GM19099 (cell line): ENCODE measurements around the gene RAD23B.

Experiments used
- POLR2A ChIP-seq: IDR thresholded peaks from 3 replicates; pipeline ENCODE4 v1.6.1; 2011; ENCODE audit warnings: low read depth; ENCODE audit not compliant: insufficient read length; ENCODE audit errors: extremely low read depth

Gene RAD23B

DNA sequence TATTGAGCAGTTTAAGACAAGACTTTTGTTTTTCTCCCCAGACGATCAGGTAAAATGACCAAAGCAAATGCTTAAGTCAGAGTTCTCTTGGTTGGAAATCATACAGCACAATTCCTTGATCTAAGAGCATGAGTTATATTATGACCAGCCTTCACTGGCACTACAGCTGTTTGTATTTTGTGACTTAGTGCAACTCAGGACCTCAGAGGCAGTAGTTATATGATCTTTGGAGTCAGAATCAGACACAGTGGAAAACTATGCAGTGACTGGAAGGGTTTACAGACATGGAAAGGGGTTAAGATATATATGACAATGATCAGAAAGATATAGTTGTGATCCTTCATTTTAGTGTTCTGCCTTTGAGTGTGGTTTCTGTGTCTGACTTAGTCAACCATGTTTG lies 24.3 kb downstream of the RAD23B start:
- TF ChIP-seq POLR2A: no peak

DNA sequence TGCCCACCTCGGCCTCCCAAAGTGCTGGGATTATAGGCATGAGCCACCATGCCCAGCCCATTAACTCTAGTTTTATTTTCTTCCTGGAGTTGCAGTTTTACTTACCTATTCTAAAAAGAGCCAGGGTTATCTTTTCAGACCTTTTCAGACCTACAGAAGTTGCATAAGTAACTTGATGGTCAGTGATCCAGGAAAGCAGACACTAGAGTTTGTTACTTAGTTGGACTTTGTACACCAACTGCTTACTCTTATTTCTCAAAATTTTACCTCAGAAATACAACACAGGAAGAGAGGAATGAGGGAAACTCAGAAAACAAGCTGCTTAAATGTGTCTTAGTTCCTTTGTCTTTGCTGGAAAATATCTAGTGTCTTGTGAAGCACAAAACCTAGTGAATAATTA lies 25.4 kb downstream of the RAD23B start:
- TF ChIP-seq POLR2A: no peak

DNA sequence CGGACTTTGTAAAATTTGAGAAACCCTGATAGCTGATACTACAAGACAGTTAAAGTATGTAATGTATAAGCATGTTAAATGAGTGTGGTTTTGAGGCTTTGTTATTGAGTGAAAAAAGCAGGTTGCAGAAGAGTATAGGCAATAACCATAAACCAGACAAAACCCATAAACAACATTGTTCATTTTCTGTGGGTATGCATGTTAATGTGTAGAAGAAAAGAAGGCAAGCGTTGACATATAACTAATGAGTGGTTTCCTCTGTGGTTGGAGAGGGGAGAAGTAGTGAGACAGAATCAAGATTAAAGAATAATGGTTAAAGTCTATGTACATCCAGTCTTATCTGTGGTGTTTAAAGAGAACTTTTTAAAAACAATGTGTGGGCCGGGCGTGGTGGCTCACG lies 26.2 kb downstream of the RAD23B start:
- no peak for TF ChIP-seq POLR2A

DNA sequence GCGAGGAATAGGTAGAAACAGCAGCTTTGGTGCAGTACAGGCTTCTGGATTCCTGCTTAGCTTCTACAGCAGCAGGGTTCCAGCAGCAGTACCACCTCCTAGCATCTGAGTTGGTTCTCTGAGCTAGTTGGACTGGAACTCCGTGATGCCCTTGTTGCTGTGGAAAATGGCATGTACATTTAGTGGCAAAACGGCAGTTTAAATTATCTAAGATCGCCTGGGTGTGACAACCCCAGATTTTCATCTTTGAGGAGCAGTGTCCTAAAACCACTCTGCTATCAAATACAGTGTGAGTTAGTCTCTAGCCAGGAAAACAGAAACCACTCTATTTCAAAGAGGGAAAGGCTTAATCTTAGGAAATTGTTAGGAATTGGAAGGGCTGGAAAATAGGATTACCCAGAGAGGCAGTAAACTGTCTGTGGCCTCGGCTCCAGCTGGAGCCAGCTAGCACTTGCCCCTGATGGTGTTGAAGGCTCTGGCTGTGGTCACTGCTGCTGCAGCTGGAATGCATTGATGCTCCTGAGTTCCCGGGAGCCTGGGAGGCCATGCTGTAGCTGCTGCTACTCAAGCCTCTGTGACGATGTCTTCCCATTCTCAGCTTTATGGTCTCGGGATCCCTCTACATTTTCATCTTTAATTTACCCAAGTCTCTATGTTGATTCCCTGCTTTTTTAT lies 29.4 kb downstream of the RAD23B start:
- no peak for TF ChIP-seq POLR2A

DNA sequence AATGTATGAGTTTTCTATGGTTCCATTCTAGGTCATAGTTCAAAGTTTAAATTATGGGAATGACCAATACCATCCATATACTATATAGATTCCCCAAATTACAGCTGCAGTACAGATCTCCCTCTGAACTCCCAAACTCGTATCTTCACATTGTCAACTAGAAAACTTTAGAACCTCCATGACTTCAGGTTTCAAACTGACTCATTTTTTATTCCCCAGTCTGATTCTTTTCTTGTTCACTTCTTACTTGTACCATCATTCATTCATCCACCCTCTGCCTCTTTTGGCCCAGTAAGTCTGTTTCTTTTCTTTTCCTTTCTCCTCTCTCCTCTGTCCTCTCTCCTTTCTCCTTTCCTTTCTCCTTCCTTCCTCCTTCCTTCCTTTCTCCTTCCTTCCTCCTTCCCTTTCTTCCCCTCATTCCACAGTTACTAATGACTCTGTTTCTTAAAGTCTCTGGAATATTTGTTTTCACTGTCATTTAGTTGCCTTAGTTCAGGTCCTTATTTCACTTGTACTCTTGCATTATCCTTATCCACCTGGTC lies 30.5 kb downstream of the RAD23B start:
- no peak for TF ChIP-seq POLR2A

DNA sequence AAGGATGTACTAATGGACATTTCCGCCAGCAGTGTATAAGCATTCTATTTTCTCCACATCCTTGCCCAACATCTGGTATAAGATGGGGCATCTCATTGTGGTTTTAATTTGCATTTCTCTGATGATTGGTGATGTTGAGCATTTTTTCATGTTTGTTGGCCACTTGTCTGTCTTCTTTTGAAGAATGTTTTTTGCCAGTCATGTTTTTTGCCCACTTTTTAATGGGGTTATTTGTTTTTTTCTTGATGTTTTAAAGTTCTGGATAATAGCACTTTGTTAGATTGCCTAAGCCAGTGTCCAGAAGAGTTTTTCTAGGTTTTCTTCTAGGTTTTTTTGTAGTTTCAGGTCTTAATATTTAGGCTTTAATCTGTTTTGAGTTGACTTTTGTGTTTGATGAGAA lies 31.7 kb downstream of the RAD23B start:
- TF ChIP-seq POLR2A: no peak

DNA sequence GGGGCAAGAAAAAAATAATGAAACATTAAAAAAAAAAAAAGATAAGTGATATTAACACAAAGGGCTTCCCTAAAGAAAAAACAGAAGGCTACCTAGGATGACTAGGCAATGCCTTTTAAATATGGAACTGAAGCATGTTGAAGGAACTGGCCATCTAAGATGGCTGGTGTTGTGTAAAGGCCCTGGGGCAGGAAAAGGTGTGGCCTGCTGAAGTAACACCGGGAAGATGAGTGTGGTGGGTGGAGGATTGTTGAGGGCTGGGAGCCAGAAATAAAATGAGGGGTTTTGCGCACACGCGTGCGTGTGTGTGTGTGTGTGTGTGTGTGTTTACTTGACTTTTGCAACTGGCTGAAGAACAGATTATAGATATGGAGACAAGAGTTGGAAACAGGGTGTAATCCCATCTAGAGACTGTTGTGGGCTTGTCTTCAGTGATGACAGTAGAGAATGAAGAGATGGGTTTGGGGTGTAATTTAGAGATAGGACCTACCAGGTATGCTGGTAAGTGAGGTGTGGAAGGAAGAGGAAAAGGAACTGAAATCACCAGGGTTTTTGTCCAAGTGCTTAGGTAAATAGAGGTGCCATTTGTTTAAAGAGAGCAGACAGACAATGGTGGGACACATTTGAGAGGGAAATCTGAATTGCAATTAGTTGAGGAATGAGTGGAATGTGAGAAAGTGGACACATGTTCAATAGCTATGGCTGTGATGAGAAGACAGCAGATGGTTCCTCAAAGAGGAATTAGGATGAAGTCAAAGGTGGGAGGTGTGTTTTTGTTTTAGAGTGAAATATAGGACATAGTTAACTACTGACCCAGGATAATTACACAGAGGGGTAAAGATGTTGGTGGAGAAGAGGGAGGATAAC lies 33.9 kb downstream of the RAD23B start:
- no peak for TF ChIP-seq POLR2A

DNA sequence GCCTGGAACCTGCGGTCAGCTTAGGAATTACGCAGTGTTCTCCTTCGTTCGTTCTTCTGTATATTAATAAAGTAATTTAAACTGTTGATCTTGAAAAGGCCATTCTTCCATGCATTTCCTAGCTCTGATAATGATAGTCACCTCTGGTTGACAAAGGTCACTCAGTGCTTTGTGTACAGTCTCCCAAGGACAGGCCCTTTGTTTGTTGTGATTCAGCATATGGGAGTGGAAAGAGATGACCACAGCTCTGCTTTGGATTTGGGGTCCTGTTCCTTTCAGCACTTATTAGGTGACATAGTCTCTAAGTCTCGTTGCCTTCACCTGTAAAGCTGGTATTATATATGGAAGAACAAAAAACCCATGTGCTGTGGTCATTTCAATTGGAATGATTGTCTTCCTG lies 39.6 kb downstream of the RAD23B start:
- no peak for TF ChIP-seq POLR2A

DNA sequence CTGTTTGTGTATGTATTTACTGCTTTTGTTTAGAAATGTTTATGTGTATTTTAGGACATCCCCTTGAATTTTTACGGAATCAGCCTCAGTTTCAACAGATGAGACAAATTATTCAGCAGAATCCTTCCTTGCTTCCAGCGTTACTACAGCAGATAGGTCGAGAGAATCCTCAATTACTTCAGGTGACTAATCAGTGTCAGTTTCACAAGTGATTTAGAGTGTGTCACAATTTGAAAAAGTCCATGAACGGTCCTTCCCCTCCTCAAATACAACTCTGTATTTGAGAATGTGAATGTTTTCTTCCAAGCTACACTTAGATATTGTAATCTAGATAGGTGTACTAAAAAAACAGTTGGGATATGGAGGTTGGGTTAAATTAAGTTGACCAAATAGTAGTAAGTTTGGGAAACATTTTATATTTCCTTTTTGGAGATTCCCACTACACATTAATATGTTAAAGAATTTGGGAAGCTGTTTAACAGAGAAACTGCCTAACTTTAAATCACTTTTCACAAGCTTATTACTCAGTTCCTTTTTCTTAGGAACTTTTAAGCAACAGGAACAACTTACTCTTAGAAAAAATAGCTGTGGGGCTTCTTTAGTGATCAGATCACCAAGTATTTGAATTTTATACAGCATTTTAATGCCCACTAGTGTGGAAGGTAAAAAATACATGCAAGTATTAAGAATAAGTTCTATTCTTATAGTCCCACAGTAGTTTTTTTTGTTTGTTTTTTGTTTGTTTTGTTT lies 40.9 kb downstream of the RAD23B start:
- TF ChIP-seq POLR2A: no peak

DNA sequence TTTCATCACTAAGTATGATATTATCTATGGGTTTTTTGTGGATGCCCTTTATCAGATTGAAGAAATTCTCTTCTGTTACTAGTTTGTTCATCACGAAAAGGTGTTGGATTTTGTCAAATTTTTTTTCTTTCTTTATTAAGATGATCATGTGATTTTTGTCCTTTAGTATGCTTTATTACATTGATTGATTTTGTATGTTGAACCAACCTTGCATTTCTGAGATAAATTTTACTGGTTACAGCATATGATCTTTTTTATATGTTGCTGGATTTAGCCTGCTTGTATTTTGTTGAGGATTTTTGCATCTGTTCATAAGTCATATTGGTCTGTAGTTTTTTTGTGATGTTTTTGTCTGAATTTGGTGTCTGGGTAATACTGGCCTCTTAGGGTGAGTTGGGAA lies 42.8 kb downstream of the RAD23B start:
- TF ChIP-seq POLR2A: no peak

DNA sequence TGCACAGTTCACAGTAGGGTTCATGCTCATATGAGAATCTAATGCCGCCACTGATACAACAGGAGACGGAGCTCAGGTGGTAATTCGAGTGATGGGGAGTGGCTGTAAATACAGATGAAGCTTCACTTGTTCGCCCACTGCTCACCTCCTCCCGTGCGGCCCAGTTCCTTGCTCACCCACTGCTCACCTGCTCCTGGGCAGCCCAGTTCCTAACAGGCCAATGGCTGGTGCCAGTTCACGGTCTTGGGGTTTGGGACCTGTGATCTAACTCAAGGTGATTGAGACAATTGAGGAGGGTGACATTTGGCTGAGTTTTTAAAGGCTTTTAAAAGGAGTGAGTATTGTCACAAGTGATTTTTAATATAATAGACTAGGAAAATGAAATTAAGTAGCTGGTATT lies 45.4 kb downstream of the RAD23B start:
- no peak for TF ChIP-seq POLR2A

DNA sequence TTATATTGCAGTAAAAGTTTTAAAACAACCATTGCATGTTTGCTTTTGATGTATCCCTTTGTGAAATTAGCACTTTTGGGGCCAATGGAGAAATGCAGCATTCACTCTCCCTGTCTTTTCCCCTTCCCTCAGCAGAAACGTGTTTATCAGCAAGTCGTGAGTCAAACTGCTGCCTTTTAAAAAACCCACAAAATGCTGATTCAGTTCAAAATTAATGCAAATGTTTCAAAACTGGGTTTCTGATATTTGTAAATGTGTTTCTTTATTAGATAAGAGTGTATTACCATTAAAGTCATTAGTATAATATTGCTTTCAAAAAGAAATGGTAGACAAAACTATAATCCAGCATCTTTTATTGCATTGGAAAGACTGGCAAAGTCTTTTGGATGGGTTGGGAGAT lies 47.3 kb downstream of the RAD23B start:
- TF ChIP-seq POLR2A: no peak

DNA sequence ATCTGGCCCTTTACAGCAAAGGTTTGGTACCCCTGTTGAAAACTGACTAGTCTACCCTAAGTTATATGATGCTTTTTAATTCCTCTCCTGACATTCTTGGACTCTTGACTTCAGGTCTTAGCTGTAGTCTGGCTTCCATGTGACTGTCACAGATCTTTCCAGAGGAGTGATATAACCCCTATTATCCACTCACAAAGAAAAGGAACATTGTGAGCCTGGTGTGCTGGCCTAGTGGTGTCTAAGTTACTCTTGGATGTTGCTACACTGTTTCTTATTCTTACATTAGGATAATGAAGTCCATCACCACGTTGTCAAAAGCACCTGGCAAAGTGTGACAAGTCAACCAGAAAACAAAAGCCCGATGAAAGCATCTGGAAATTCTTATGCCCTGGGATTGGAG lies 49.8 kb downstream of the RAD23B start:
- no peak for TF ChIP-seq POLR2A

DNA sequence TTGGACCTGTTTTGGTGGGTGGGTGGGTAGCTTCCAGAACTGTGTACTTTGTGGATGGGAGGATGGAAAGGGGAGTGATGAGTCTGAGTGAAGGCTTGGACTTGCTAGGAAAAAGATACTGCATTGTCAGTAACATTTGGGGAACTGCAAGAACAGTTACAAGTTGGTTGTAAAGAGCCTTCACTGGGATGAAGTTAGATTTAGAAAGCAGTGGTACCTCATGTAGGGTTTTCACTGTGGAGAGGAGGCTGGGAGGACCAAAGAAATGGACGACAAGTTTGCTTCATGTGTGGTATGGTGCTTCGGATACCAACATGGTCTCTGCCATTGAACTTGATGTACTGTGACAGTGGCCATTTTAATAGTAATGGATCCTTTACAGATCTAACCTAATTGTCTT lies 50.3 kb downstream of the RAD23B start:
- TF ChIP-seq POLR2A: no peak

DNA sequence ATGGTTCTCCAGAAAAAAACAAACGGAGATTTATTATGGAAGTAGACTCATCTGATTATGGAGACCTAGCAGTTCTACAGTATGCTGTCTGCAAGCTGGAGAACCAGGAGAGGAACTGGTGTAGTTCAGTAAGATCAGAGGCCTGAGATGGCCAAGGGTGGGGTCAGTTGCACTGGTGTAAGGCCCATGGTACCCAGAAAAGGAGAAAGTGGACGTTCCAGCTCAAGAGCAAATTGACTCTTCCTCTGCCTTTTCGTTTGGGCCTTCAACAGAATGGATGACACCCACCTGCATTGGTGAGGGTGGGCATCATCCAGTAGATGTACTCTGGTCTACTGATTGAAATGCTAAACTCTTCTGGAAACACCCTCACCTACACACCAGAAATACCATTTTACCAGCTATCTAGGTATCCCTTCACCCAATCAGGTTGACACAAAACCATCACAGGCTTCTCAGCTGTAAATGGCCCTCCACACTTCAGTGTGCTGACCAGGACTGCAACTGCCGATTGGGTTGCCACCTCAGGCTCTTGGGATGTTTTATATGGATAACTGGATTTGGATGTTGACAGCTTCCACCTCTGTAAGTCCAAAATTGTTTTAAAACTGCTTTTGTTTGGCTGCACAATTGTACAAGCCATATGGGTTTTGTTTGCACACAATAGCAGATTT lies 51.2 kb downstream of the RAD23B start:
- no peak for TF ChIP-seq POLR2A
